GM12878 (cell line): ENCODE data around the gene AP3B1.

Source experiments
- EZH2 ChIP-seq: IDR thresholded peaks from 2 replicates; pipeline ENCODE4 v1.6.1; 2012; ENCODE audit warnings: low read depth, mild to moderate bottlenecking, control low read depth, inconsistent platforms, low read length, borderline replicate concordance; ENCODE audit not compliant: control insufficient read depth
- JUND ChIP-seq: IDR thresholded peaks from 2 replicates; pipeline ENCODE4 v1.6.1; 2012; ENCODE audit warnings: low read depth, mild to moderate bottlenecking, low read length, improper control_type of control experiment, moderate library complexity
- MEF2A ChIP-seq: IDR thresholded peaks from 2 replicates; pipeline ENCODE4 v1.6.1; 2011; ENCODE audit warnings: low read depth, mild to moderate bottlenecking, low read length, moderate library complexity; ENCODE audit not compliant: insufficient read depth
- MYB ChIP-seq: fragments of 150-350 bp; IDR thresholded peaks from 2 replicates; pipeline ENCODE4 v1.6.1; 2014; ENCODE audit warnings: mild to moderate bottlenecking, low read depth, low read length, borderline replicate concordance
- MYC ChIP-seq: IDR thresholded peaks from 2 replicates; pipeline ENCODE4 v1.6.1; 2011; ENCODE audit warnings: mild to moderate bottlenecking, low read length, moderate library complexity, inconsistent platforms; ENCODE audit not compliant: insufficient read depth, insufficient replicate concordance, insufficient read length, severe bottlenecking
- POLR2A ChIP-seq: IDR thresholded peaks from 2 replicates; pipeline ENCODE4 v1.6.1; 2011; ENCODE audit warnings: low read depth, mild to moderate bottlenecking, low read length
- POLR2AphosphoS5 ChIP-seq: IDR thresholded peaks from 2 replicates; pipeline ENCODE4 v1.6.1; 2011; ENCODE audit warnings: mild to moderate bottlenecking, low read length, inconsistent platforms
- RAD21 ChIP-seq: IDR thresholded peaks from 2 replicates; pipeline ENCODE4 v1.6.1; 2011; ENCODE audit warnings: mild to moderate bottlenecking, low read depth, low read length, moderate library complexity; ENCODE audit not compliant: insufficient read depth
- YY1 ChIP-seq: IDR thresholded peaks from 2 replicates; pipeline ENCODE4 v1.6.1; 2011; ENCODE audit warnings: low read depth, mild to moderate bottlenecking, low read length
- TF ChIP-seq, protein P1 (sequence below): IDR thresholded peaks from 2 replicates; pipeline ENCODE4 v1.6.1; 2012; ENCODE audit warnings: low read depth, low read length, improper control_type of control experiment

- TF ChIP-seq RAD21 (no peak), MYC (no peak), YY1 (no peak), JUND (no peak), MEF2A (no peak), MYB (no peak), EZH2 (no peak), POLR2A (no peak), POLR2AphosphoS5 (no peak)
- TF ChIP-seq, protein P1, sequence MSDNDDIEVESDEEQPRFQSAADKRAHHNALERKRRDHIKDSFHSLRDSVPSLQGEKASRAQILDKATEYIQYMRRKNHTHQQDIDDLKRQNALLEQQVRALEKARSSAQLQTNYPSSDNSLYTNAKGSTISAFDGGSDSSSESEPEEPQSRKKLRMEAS, result no peak
Measured at GRCh38 chr5:78279194-78279593, 15.3 kb downstream of the AP3B1 start.
